ENCODE data around the gene PHACTR3. TPM values are rescaled to one million over a fixed set of nuclear protein-coding genes. Genes with fewer than 3 reads are reported as not detected.

Gene PHACTR3
- total and polyA plus RNA-seq, 2 of the 8 experiments (the other 6 are each of a cell fraction or from before 2014, with no cell fraction given): 0.05 to 0.13 TPM

DNA sequence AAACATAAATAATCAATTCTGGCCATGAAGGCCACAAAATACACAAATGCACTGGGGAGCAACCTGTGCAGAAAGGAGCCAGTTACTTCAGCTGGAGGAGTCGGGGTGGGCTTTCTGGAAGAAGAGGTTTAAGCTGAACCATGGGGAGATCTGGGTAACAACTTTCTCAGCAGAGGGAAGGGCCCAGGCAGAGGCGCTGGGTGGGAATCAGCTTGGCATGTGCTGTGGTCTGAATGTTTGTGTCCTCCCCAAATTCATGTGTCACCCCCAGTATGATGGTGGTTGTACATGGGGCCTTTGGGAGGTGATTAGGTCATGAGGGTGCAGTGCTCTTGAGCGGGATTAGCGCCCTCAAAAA is 221.2 kb downstream of the PHACTR3 start:
- Histone ChIP-seq H3K18ac (ENCODE audit: extremely low read depth, low read length) (no peak overlapping the region), H2BK12ac (ENCODE audit: low read depth, low read length) (no peak overlapping the region), H3K4me3 (ENCODE audit: extremely low read depth in 1 of 4, insufficient read depth in 2 of 4, low read depth in 3 of 4, low read length in 4 of 4) (no peak overlapping the region), H3K14ac (ENCODE audit: insufficient read length) (no peak overlapping the region), H4K20me1 (replicated peaks in 1 of 2; ENCODE audit: control insufficient read depth in 1 of 2, insufficient read depth in 2 of 2, low read length in 2 of 2) (peaks cover 0 to 1% of the 10 kb centered on the region in 2 experiments), H2BK15ac (ENCODE audit: low read length) (no peak overlapping the region), H3K4ac (replicated peaks; ENCODE audit: insufficient read length, low read depth, low read length) (no peak overlapping the region), H3K23ac (ENCODE audit: insufficient read length) (no peak overlapping the region), H4K91ac (replicated peaks; ENCODE audit: insufficient read length, low read length) (no peak overlapping the region), H2AFZ (ENCODE audit: low read length) (no peak overlapping the region), H3K27ac (ENCODE audit: low read depth, low read length) (no peak overlapping the region), H2BK5ac (ENCODE audit: low read depth, low read length) (no peak overlapping the region), H3K79me1 (ENCODE audit: low read depth, low read length) (no peaks in the 10 kb centered on the region), H3K9ac (replicated peaks in 1 of 4; ENCODE audit: extremely low read depth in 1 of 4, low read depth in 3 of 4, low read length in 3 of 4) (no peak overlapping the region), H2BK120ac (replicated peaks; ENCODE audit: low read depth, low read length) (no peak overlapping the region), H3K4me1 (replicated peaks in 1 of 4; ENCODE audit: control insufficient read depth in 3 of 4, insufficient read depth in 4 of 4, low read length in 3 of 4) (peaks cover 0 to 7% (median 0%) of the 10 kb centered on the region in 4 experiments; a peak in 1 of 7 replicates), H3K23me2 (ENCODE audit: low read depth, low read length) (peaks cover 2% of the 10 kb centered on the region; the same call in 1 of the 2 replicates), H3K56ac (replicated peaks; ENCODE audit: insufficient read length, low read depth, low read length) (no peak overlapping the region), H3K79me2 (ENCODE audit: control insufficient read depth in 1 of 2, insufficient read depth in 2 of 2, low read length in 2 of 2) (no peaks in the 10 kb centered on the region), H3K9me3 (ENCODE audit: insufficient read depth in 2 of 2, low read depth in 1 of 2, low read length in 1 of 2) (peaks cover 87 to 98% of the 10 kb centered on the region in 2 experiments), H3K4me2 (ENCODE audit: insufficient read depth in 1 of 2, low read depth in 2 of 2, low read length in 2 of 2) (no peak overlapping the region), H4K5ac (ENCODE audit: insufficient read length, low read depth, low read length) (no peak overlapping the region), H3K27me3 (replicated peaks in 1 of 4; ENCODE audit: control insufficient read depth in 3 of 4, extremely low read depth in 1 of 4, insufficient read depth in 3 of 4, low read length in 3 of 4) (peaks cover 0 to 2% (median 0%) of the 10 kb centered on the region in 4 experiments; a peak in 1 of 7 replicates), H2BK20ac (ENCODE audit: low read length) (no peak overlapping the region), H2AK5ac (ENCODE audit: low read depth, low read length) (no peak overlapping the region), H4K8ac (ENCODE audit: extremely low read depth, insufficient read depth, low read length) (no peak overlapping the region), H3K36me3 (ENCODE audit: control insufficient read depth in 2 of 4, insufficient read depth in 4 of 4, low read length in 3 of 4) (no peaks in the 10 kb centered on the region; a peak in 1 of 8 replicates)
- CTCF ChIA-PET (ENCODE audit: partially characterized antibody): no interaction called here
- no peak for TF ChIP-seq KDM1A (IDR thresholded peaks at IDR 0.05; ENCODE audit: borderline replicate concordance, low read length)
- TF ChIP-seq, protein P1, sequence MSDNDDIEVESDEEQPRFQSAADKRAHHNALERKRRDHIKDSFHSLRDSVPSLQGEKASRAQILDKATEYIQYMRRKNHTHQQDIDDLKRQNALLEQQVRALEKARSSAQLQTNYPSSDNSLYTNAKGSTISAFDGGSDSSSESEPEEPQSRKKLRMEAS (IDR thresholded peaks at IDR 0.05): no peak
- TF ChIP-seq, protein P2, sequence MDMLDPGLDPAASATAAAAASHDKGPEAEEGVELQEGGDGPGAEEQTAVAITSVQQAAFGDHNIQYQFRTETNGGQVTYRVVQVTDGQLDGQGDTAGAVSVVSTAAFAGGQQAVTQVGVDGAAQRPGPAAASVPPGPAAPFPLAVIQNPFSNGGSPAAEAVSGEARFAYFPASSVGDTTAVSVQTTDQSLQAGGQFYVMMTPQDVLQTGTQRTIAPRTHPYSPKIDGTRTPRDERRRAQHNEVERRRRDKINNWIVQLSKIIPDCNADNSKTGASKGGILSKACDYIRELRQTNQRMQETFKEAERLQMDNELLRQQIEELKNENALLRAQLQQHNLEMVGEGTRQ (IDR thresholded peaks at IDR 0.05; ENCODE audit: low read length): no peak
- no peak for TF ChIP-seq EZH2 (IDR thresholded peaks at IDR 0.05; ENCODE audit: low read depth, low read length, severe bottlenecking)
- no peak for TF ChIP-seq NANOG (IDR thresholded peaks at IDR 0.05; ENCODE audit: insufficient read depth, low read depth, low read length, poor library complexity, severe bottlenecking)
- POLR2A ChIA-PET (ENCODE audit: partially characterized antibody): no interaction called here
- no peak for FAIRE-seq
- no peak for DNase-seq (ENCODE audit: low read depth in 1 of 2, low spot score in 2 of 2)
- 81% methylated on average over 4 of the region's 4 CpGs; no CpG with 5 or more reads in 1 of the 2 experiments for WGBS, 2 experiments (ENCODE audit: extremely low coverage in 1 of 2, insufficient coverage in 1 of 2, insufficient read length in 1 of 2, insufficient replicate concordance in 2 of 2, low coverage in 1 of 2, low lambda C conversion rate in 2 of 2, missing lambda C conversion rate in 1 of 2)
